NB4 (cell line): ENCODE measurements around the gene CAMTA1.
"Not testable (repeated sequence)": the region's sequence is repeated elsewhere in the genome, so short reads cannot be mapped to it uniquely, and the experiment has no call there.

Experiments used
- DNase-seq: peaks from one replicate; pipeline ENCODE4 v3.0.0; 2010; ENCODE audit warnings: low read depth
- H3K4me3 ChIP-seq: one replicate; pipeline ENCODE4 v1.5.1; 2011; ENCODE audit warnings: mild to moderate bottlenecking, low read depth, low read length, moderate library complexity
- CTCF ChIP-seq: IDR thresholded peaks from one replicate; pipeline ENCODE4 v1.5.1; 2012; ENCODE audit warnings: low read depth, low read length
- MAX ChIP-seq: IDR thresholded peaks from 2 replicates; pipeline ENCODE4 v1.6.1; 2011; ENCODE audit warnings: low read depth, low read length
- MYC ChIP-seq: IDR thresholded peaks from 2 replicates; pipeline ENCODE4 v1.6.1; 2011; ENCODE audit warnings: low read depth, low read length
- POLR2A ChIP-seq: IDR thresholded peaks from 2 replicates; pipeline ENCODE4 v1.6.1; 2011; ENCODE audit warnings: mild to moderate bottlenecking; ENCODE audit not compliant: insufficient read length; ENCODE audit errors: extremely low read depth

The CAMTA1 gene

GRCh38 chr1:7784492-7785071 lies 999.3 kb downstream of the CAMTA1 start:
- DNase-seq, result no peak
- H3K4me3 ChIP-seq, result no peak overlapping the region

GRCh38 chr1:7785108-7785507 lies 999.9 kb downstream of the CAMTA1 start:
- no peak for DNase-seq
- H3K4me3 ChIP-seq, result no peak overlapping the region
- TF ChIP-seq POLR2A (no peak), MYC (no peak), CTCF (no peak), MAX (no peak)

More at GRCh38 chr1:7784492-7785071, 999.3 kb downstream of the CAMTA1 start:
- TF ChIP-seq MAX, result no peak
- no peak for TF ChIP-seq CTCF
- no peak for TF ChIP-seq MYC
- no peak for TF ChIP-seq POLR2A

GRCh38 chr1:7786795-7787194 lies 1001.5 kb downstream of the CAMTA1 start:
- no peak for TF ChIP-seq POLR2A
- TF ChIP-seq MAX, result no peak
- TF ChIP-seq MYC, result no peak
- no peak for TF ChIP-seq CTCF
- H3K4me3 ChIP-seq, result no peak overlapping the region
- DNase-seq, result peak; percentile 35

GRCh38 chr1:7789828-7790227 lies 1004.6 kb downstream of the CAMTA1 start:
- no peak for DNase-seq
- TF ChIP-seq CTCF (no peak), POLR2A (no peak), MAX (no peak), MYC (no peak)
- no peak overlapping the region for H3K4me3 ChIP-seq

GRCh38 chr1:7791027-7791426 lies 1005.8 kb downstream of the CAMTA1 start:
- DNase-seq, H3K4me3 ChIP-seq: not testable (repeated sequence)

- DNase-seq, result no peak
- no peak for TF ChIP-seq POLR2A
These were observed 1010.2 kb downstream of the CAMTA1 start for GRCh38 chr1:7795406-7795805.

GRCh38 chr1:7805460-7805859 lies 1020.2 kb downstream of the CAMTA1 start:
- no peak for TF ChIP-seq MYC
- TF ChIP-seq MAX, result no peak
- no peak for TF ChIP-seq CTCF
- no peak for DNase-seq
- no peak overlapping the region for H3K4me3 ChIP-seq

More at GRCh38 chr1:7795406-7795805, 1010.2 kb downstream of the CAMTA1 start:
- H3K4me3 ChIP-seq, result no peak overlapping the region
